Measurements from ENCODE around the gene ANKS4B.

DNA sequence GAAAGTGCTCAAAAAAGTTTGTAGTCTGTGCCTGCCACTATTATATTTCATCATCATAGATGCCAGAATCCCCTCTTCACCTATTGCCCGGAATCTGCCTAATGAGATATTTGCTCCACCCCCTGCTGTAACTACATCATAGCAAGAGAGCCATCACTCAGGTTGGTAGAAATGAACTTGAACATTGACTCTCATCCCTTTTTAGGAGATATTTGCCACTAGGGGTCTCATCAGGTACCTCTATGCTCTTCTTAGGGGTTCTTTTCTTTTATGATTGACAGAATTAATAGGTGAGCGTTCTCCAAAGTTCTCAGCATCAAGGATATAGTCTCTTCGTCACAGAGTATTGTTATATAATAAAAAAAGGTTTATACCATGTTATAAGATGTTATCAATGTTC, 20.0 kb downstream of the ANKS4B start:
- TF ChIP-seq POLR2A (IDR thresholded peaks at IDR 0.05) (no peak), EP300 (IDR thresholded peaks at IDR 0.05) (no peak)
- TF ChIP-seq, protein P1, sequence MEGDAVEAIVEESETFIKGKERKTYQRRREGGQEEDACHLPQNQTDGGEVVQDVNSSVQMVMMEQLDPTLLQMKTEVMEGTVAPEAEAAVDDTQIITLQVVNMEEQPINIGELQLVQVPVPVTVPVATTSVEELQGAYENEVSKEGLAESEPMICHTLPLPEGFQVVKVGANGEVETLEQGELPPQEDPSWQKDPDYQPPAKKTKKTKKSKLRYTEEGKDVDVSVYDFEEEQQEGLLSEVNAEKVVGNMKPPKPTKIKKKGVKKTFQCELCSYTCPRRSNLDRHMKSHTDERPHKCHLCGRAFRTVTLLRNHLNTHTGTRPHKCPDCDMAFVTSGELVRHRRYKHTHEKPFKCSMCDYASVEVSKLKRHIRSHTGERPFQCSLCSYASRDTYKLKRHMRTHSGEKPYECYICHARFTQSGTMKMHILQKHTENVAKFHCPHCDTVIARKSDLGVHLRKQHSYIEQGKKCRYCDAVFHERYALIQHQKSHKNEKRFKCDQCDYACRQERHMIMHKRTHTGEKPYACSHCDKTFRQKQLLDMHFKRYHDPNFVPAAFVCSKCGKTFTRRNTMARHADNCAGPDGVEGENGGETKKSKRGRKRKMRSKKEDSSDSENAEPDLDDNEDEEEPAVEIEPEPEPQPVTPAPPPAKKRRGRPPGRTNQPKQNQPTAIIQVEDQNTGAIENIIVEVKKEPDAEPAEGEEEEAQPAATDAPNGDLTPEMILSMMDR (IDR thresholded peaks at IDR 0.05), result no peak

Data from stomach (tissue), 4 donors.